ENCODE measurements around the gene SPTA1. TPM values are rescaled to one million over a fixed set of nuclear protein-coding genes. Genes with fewer than 3 reads are reported as not detected.
"Not testable (repeated sequence)": the region's sequence is repeated elsewhere in the genome, so short reads cannot be mapped to it uniquely, and the experiment has no call there.

The SPTA1 gene
- total RNA-seq, 2 experiments from 2014 or later, result 0.31 TPM; not detected in 1

DNA sequence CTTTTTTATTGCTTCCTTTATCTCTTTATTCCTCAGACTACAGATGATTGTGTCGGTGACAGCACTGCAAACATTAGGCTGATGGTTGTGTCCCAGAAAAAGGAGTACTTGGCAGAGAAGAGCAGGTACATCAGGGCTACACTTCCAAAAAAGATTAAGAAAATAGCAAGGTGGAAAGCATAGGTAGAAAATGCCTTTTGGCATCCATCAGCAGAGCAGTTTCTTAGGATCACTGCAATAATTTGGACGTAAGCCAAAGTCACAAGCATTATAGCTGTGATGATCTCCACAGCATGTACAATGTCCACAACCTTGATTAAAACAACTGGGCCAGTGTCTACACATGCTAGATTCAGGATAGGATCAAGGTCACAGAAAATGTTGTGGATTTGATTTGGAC lies 8.1 kb upstream of the SPTA1 start:
- Mint-ChIP-seq H3K27me3 (peaks cover 2% of the 10 kb centered on the region), H3K27ac (no peak overlapping the region), H3K4me1 (ENCODE audit: low read depth) (no peaks in the 10 kb centered on the region), H3K9me3 (no peaks in the 10 kb centered on the region), H3K4me3 (no peak overlapping the region), H3K36me3 (ENCODE audit: low read depth) (no peaks in the 10 kb centered on the region)
- intact Hi-C loops (cut with micrococcal nuclease), result no loop called here
- no peak for TF ChIP-seq CTCF (IDR thresholded peaks at IDR 0.05)
- POLR2A ChIA-PET, result no interaction called here
- DNase-seq (no peak), ATAC-seq (no peak)
- CTCF ChIA-PET, result no interaction called here

DNA sequence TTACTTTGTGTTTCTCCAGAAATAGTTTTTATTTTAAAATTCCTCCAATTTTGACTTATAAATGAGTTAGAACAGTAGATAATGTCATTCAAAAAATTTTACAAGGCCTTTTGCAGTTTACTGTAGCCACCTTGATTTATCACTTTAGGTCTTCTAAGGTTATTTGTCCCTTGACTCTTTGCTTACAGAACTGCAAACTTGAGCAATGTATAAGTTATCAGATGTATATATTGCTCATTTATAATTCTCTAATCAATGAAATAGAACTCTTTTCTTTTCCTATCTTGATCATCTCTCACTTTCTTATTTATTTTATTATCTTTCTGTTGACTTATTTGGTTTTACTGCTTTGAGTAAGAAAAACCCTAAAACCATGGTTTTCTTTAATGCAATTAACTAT lies 5.8 kb upstream of the SPTA1 start:
- Mint-ChIP-seq H3K9me3 (no peaks in the 10 kb centered on the region), H3K27ac (no peak overlapping the region), H3K4me3 (no peak overlapping the region), H3K36me3 (ENCODE audit: low read depth) (no peaks in the 10 kb centered on the region), H3K4me1 (ENCODE audit: low read depth) (no peaks in the 10 kb centered on the region), H3K27me3 (peaks cover 4% of the 10 kb centered on the region)
- CTCF ChIA-PET, result no interaction called here
- intact Hi-C loops (cut with micrococcal nuclease), result no loop called here
- DNase-seq, result no peak
- POLR2A ChIA-PET, result no interaction called here
- no peak for TF ChIP-seq CTCF (IDR thresholded peaks at IDR 0.05)
- ATAC-seq, result no peak

- ChIA-PET CTCF (no interaction called here), POLR2A (no interaction called here)
- no peak for ATAC-seq
- Mint-ChIP-seq H3K27ac (no peak overlapping the region), H3K4me3 (no peak overlapping the region), H3K27me3 (peaks cover 4% of the 10 kb centered on the region), H3K9me3 (no peaks in the 10 kb centered on the region), H3K36me3 (ENCODE audit: low read depth) (no peaks in the 10 kb centered on the region), H3K4me1 (ENCODE audit: low read depth) (no peaks in the 10 kb centered on the region)
- TF ChIP-seq CTCF (IDR thresholded peaks at IDR 0.05), result no peak
- DNase-seq, result no peak
- intact Hi-C loops (cut with micrococcal nuclease), result no loop called here
These were observed 5.4 kb upstream of the SPTA1 start for GRCh38 chr1:158691907-158692306.

DNA sequence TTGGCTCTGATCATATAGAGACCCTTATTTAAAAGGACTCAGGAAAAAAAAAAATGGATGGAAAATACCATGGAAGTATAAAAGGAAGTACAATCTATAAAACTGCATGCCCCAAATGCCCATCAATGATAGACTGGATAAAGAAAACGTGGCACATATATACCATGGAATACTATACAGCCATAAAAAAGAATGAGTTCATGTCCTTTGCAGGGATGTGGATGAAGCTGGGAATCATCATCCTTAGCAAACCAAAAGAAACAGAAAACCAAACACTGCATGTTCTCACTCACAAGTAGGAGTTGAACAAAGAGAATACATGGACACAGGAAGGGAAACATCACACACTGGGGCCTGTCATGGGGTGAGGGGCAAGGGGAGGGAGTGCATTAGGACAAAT lies 4.6 kb upstream of the SPTA1 start:
- H3K27me3 Mint-ChIP-seq; POLR2A ChIA-PET; CTCF ChIA-PET; DNase-seq; intact Hi-C loops (cut with micrococcal nuclease); H3K27ac Mint-ChIP-seq; H3K9me3 Mint-ChIP-seq; H3K36me3 Mint-ChIP-seq (ENCODE audit: low read depth); H3K4me1 Mint-ChIP-seq (ENCODE audit: low read depth); H3K4me3 Mint-ChIP-seq; ATAC-seq: not testable (repeated sequence)

DNA sequence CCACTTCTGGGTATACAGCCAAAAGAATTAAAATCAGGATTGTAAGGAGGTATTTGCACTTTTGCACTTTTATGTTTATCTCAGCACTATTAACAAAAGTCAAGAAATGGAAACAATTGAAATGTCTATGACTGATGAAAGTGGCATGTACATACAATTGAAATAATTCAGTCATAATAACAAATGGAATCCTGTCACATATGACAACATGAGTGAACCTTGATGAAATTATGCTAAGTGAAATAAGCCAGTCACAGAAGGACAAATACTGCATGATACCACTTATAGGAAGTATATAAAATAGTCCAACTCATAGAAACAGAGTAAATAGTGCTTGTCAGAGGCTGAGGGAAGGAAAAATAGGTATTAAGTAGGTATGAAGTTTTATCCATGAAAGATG lies 3.4 kb upstream of the SPTA1 start:
- Mint-ChIP-seq H3K36me3 (ENCODE audit: low read depth) (no peaks in the 10 kb centered on the region), H3K4me3 (no peak overlapping the region), H3K4me1 (ENCODE audit: low read depth) (no peaks in the 10 kb centered on the region), H3K27ac (no peak overlapping the region), H3K27me3 (peaks cover 9% of the 10 kb centered on the region), H3K9me3 (no peaks in the 10 kb centered on the region)
- DNase-seq (no peak), ATAC-seq (no peak)
- intact Hi-C loops (cut with micrococcal nuclease), result no loop called here
- ChIA-PET CTCF (no interaction called here), POLR2A (no interaction called here)
- TF ChIP-seq CTCF (IDR thresholded peaks at IDR 0.05), result no peak

DNA sequence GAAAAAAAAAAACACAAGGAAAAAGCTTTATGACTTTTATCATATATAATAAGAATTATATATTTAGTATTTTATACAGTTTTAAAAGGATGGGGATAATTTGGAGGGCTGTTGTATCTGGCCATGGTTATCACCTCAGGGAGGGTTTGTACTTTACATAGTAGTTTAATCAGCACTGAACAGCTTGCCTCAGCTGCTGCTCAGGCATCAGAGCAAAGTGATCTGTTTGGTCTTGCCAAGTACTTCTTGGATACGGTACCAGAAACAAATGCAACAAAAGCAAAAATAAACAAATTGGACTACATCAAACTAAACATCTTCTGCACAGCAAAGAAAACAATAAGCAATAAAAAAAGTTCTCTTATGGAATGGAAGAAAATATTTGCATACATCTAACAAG lies 2.6 kb upstream of the SPTA1 start:
- no peak overlapping the region for H3K4me3 Mint-ChIP-seq
- intact Hi-C loops (cut with micrococcal nuclease), result no loop called here
- DNase-seq (no peak), ATAC-seq (no peak)
- H3K27ac Mint-ChIP-seq, result no peak overlapping the region
- H3K4me1 Mint-ChIP-seq (ENCODE audit: low read depth), result no peaks in the 10 kb centered on the region
- ChIA-PET POLR2A (no interaction called here), CTCF (no interaction called here)
- H3K36me3 Mint-ChIP-seq (ENCODE audit: low read depth), result no peaks in the 10 kb centered on the region
- H3K27me3 Mint-ChIP-seq, result peaks cover 13% of the 10 kb centered on the region
- TF ChIP-seq CTCF (IDR thresholded peaks at IDR 0.05), result no peak
- H3K9me3 Mint-ChIP-seq, result no peaks in the 10 kb centered on the region

DNA sequence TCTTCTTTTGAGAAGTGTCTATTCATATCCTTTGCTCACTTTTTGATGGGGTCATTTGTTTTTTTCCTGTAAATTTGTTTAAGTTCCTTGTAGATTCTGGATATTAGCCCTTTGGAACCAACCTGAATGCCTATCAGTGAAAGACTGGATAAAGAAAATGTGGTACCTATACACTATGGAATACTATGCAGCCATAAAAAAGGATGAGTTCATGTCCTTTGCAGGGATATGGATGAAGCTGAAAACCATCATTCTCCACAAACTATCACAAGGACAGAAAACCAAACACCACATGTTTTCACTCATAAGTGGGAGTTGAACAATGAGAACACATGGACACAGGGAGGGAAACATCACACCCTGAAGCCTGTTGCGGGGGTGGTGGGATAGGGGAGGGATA lies 1.8 kb upstream of the SPTA1 start:
- DNase-seq; POLR2A ChIA-PET; H3K27ac Mint-ChIP-seq; H3K36me3 Mint-ChIP-seq (ENCODE audit: low read depth); H3K9me3 Mint-ChIP-seq; H3K4me1 Mint-ChIP-seq (ENCODE audit: low read depth); ATAC-seq; intact Hi-C loops (cut with micrococcal nuclease); H3K4me3 Mint-ChIP-seq; CTCF ChIA-PET: not testable (repeated sequence)
- peaks cover 14% of the 10 kb centered on the region for H3K27me3 Mint-ChIP-seq

Data from activated CD8-positive, alpha-beta T cell treated with anti-CD3 and anti-CD28 coated beads for 36 hours (primary cell).